ENCODE results near the gene COMMD10.
A peak's percentile ranks its signal among the peaks of the same experiment; 100 is the strongest.

Gene COMMD10

GRCh38 chr5:116291271-116291670 is 206.4 kb downstream of the COMMD10 start:
- no peak for DNase-seq

DNA sequence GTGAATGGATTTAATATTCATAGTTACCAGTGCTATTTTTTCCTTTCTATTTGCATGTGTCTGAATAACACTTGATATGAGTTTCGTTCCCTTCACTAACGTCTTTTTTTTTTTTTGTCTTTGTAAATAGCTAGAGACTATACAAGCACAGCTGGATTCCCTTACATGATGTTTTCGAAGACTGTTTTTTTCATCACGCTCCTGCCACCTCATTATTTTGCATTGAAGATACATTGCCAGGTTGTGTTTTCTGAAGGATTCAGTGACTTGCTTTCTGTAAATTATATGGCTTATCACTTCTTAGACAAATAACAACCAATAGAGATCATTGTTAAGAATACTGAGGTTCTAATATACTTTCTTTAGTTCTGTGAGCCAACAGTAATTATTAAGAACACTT is 207.5 kb downstream of the COMMD10 start:
- no peak for DNase-seq

GRCh38 chr5:116296335-116297072 is 211.7 kb downstream of the COMMD10 start:
- DNase-seq, result no peak

DNA sequence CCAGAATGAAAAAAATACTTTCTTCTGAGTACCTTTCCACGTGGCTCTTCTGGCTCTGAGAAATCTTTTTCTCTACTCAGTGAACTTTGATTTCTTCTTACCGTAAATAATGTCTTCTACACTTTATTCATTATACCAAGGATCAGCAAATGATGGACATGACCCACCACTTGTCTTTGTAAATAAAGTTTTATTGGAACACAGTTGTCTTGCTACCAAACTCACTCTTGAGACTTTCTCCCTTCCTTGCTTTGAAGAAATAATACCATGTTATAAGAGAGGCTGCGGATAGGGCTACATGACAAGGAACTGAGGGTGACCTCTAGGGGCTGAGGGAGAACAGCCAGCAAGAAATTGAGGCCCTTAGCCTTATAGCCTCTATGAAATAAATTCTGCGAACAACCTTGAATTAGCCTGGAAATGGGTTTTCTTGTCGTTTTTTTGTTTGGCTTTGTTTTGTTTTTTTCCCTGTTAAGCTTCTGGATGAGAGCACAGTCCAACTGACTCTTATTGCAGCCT is 212.5 kb downstream of the COMMD10 start:
- DNase-seq, result no peak

DNA sequence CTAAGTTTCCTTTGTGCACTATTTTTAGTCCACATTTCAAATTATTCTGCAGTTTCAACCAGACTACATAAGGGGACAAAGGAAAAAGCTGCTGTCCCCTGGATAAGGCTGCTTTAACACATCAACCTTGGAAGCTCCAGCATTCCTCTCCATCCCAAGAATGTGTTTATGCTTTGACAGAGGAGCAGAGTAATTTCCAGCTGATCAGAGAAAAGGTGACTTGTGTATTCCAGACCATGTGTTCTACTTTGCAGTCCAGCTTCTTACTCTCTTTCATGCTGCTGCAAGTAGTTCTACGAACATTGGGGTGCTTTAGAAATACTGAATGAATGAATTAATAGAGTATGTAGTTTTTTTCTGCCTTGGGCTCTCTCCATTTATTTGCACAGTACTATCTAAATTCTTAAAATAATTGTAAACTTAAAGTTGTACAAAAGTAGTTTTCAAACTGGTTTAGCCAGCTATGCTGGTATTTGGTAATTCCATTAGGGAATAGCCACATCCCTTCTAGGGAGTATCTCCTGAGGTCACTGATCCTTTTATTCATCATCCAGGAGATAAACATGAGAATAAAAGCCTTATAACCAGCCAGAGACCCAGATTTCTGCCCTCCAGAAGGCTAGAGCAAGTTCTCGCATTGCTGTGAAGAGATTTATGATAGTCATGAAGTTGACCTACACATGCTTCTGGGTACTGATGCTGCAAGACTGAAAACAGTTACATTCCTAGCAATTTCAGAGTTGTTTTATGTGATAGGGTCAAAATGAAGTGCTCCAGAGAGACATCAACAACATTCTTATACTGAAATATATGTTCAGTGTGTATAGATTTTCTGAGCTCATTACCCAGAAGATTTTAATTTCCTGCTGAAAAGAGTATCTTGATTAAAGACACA is 215.2 kb downstream of the COMMD10 start:
- DNase-seq, result peak; percentile 32

DNA sequence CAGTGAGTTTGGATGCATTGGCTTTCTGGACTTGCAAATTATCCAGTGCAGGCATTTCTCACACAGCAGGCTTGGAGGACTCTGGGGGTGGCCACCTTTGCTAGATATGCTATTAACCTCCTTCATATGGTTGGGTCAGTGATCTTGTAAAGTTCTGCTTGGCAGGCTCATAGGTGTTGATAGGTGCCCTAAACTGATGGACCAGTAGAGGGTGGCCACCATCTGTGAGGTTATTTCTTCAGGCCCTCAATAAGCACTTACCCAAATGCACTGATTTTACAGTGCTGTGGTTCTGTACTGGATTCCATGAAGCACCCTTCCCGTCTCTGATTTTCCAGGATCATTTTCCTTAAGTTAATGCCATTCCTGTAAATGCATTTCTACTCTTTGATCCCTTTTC is 216.3 kb downstream of the COMMD10 start:
- DNase-seq, result no peak

DNA sequence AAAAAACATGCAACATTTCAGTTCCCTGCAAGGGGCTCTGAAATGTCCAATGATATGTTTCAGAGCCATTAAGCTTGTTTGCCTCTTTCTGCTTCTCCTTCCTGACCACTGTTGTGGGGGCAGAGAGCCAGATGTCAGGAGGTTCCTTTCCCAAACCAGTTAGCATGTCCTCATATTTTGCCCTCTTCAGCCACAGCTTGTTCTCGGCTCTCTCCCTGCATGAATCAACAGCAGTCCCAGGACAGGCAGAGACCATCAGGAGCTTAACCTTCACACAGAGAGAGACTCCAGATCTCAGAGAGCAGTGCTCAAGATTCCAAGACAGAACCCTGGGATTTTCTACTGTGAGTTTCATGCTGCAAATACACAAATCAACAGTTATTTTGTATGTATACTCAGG is 218.5 kb downstream of the COMMD10 start:
- no peak for DNase-seq

- no peak for DNase-seq
These were observed 219.0 kb downstream of the COMMD10 start for GRCh38 chr5:116303810-116304209.

DNA sequence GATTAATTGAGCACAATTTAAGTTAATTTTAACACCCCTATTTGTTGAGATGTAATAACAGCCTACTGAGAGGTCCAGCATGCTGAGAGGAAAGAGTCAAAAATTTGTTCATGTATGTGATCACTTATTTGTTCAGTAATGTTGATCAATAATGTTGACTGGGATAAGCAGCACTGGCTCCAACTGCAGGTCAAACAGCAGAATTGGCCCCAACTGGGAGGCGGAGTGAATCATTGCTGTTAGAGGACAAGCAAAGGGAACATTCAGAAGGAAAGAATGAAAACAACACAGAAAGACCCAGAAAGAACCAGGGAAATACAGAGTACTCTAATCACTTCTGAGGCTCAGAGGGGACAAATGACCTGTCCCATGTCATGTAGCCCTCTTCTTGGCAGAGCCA is 221.1 kb downstream of the COMMD10 start:
- no peak for DNase-seq

- no peak for DNase-seq
These were observed 222.0 kb downstream of the COMMD10 start for GRCh38 chr5:116306846-116307245.

DNA sequence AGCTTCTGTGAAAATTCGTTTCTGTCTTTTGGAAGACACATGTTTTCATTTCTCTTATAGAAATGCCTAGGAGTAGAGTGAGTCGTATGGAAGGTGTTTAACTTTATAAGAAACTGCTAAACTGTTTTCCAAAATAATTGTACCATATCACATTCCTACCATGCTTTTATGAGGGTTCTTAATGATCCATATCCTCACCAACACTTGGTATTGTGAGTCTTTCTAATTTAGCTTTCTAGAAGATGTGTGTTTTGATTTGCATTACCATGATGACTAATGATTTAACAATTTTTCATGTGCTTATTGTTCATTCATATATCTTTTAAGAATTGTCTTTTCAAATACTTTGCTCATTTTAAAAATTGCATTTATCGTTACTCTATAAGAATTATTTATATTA is 223.6 kb downstream of the COMMD10 start:
- no peak for DNase-seq

DNA sequence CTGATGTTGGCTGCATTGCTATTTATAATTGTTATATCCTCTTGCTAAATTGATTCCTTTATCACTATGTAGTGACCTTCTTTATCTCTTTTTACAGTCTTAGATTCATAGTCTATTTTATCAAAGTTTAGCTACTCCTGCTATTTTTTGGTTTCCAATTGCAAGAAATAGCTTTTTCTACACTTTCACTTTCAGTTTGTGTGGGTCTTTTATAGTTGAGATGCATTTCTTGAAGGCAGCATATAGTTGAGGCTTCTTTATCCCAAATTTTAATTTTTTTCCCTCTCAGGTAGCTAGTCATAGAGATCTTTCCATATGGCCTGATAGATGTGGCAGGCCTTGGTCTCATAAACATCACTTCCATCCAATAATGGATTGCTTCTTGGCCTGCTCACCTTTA is 228.5 kb downstream of the COMMD10 start:
- no peak for DNase-seq

GRCh38 chr5:116315531-116315930 is 230.7 kb downstream of the COMMD10 start:
- DNase-seq, result no peak

- DNase-seq, result no peak
These were observed 233.4 kb downstream of the COMMD10 start for GRCh38 chr5:116318091-116318854.

DNA sequence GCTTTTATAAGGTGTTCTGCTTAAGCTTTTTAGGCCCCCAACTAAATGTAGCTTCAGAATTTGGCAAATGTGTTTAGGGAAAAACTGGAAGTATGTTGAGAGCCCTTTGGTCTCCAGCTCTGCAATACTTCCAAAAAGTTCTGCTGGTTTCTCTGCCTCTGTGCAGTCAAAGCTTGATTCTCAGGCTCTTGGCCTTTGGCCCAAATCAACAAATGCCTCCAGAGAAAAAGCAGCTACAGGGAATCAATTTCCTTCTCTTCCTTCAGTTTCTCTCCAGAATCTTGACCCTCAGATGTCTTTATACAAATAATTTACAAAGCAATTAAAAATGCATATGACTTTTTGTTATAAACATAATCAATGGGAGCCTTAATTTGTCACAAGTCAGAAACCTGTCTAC is 235.7 kb downstream of the COMMD10 start:
- DNase-seq, result no peak

DNA sequence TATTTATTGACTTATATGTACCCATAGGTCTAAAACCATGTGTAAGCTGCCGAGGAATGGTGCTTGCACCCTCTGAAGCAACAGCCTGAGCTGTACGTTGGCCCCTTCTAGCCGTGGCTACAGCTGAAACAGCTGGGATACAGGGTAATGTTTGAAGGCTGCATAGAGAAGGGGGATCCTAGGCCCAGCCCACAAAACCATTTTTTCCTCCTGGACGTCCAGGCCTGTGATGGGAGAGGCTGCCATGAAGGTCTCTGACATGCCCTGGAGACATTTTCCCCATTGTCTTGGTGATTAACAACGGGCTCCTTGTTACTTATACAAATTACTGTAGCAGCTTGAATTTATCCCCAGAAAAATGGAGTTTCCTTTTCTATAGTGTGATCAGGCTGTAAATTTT is 244.7 kb downstream of the COMMD10 start:
- DNase-seq, result no peak

GRCh38 chr5:116340799-116341198 is 256.0 kb downstream of the COMMD10 start:
- no peak for DNase-seq

Measured in right kidney (tissue), 1 donor.